Effector memory CD4-positive, alpha-beta T cell (primary cell): ENCODE results near the gene GSDME.

Experiments used
- DNase-seq, 3 donors: peaks; one replicate each; pipeline ENCODE4 v3.0.0-alpha.2; 2020
- H3K27ac ChIP-seq: 2 replicates; pipeline ENCODE4 v1.7.0; 2013; ENCODE audit warnings: mild to moderate bottlenecking, low read length, moderate library complexity; ENCODE audit not compliant: insufficient read depth, poor library complexity, severe bottlenecking
- H3K27me3 ChIP-seq: replicated peaks from 2 replicates; pipeline ENCODE4 v1.7.0; 2013; ENCODE audit warnings: mild to moderate bottlenecking, low read length; ENCODE audit not compliant: insufficient read depth, control insufficient read depth, poor library complexity, severe bottlenecking
- H3K36me3 ChIP-seq: 2 replicates; pipeline ENCODE4 v1.7.0; 2013; ENCODE audit warnings: mild to moderate bottlenecking, low read length, moderate library complexity; ENCODE audit not compliant: control insufficient read depth, insufficient read depth
- H3K4me1 ChIP-seq: 2 replicates; pipeline ENCODE4 v1.7.0; 2013; ENCODE audit warnings: low read length, mild to moderate bottlenecking; ENCODE audit not compliant: control insufficient read depth, insufficient read depth, poor library complexity, severe bottlenecking
- H3K4me3 ChIP-seq: 2 replicates; pipeline ENCODE4 v1.7.0; 2013; ENCODE audit warnings: low read length, low read depth, mild to moderate bottlenecking; ENCODE audit not compliant: insufficient read depth, poor library complexity, severe bottlenecking
- H3K9me3 ChIP-seq: 2 replicates; pipeline ENCODE4 v1.7.0; 2013; ENCODE audit warnings: mild to moderate bottlenecking, low read length, moderate library complexity; ENCODE audit not compliant: control insufficient read depth

Gene GSDME

GRCh38 chr7:24777806-24778205 lies 20.5 kb upstream of the GSDME start:
- Histone ChIP-seq H3K4me1 (no peaks in the 10 kb centered on the region), H3K27ac (no peak overlapping the region), H3K27me3 (no peaks in the 10 kb centered on the region), H3K9me3 (no peaks in the 10 kb centered on the region), H3K36me3 (no peaks in the 10 kb centered on the region), H3K4me3 (no peak overlapping the region)
- DNase-seq = no peak

GRCh38 chr7:24773646-24774045 lies 16.4 kb upstream of the GSDME start:
- H3K4me1 ChIP-seq = no peaks in the 10 kb centered on the region
- H3K27me3 ChIP-seq = no peaks in the 10 kb centered on the region
- H3K9me3 ChIP-seq = no peaks in the 10 kb centered on the region
- H3K4me3 ChIP-seq = no peak overlapping the region
- H3K27ac ChIP-seq = no peak overlapping the region
- DNase-seq = no peak
- no peaks in the 10 kb centered on the region for H3K36me3 ChIP-seq

GRCh38 chr7:24769851-24770250 lies 12.6 kb upstream of the GSDME start:
- Histone ChIP-seq H3K4me1 (no peaks in the 10 kb centered on the region), H3K27ac (no peak overlapping the region), H3K4me3 (no peak overlapping the region), H3K9me3 (no peaks in the 10 kb centered on the region), H3K36me3 (no peaks in the 10 kb centered on the region), H3K27me3 (no peaks in the 10 kb centered on the region)
- DNase-seq = no peak

- DNase-seq = no peak
- H3K27ac ChIP-seq = no peak overlapping the region
- H3K4me3 ChIP-seq = no peak overlapping the region
- no peaks in the 10 kb centered on the region for H3K27me3 ChIP-seq
- no peaks in the 10 kb centered on the region for H3K36me3 ChIP-seq
- no peaks in the 10 kb centered on the region for H3K4me1 ChIP-seq
- H3K9me3 ChIP-seq = no peaks in the 10 kb centered on the region
Measured at GRCh38 chr7:24769014-24769830, 12.0 kb upstream of the GSDME start.

GRCh38 chr7:24767878-24768569 lies 10.8 kb upstream of the GSDME start:
- no peaks in the 10 kb centered on the region for H3K36me3 ChIP-seq
- H3K27me3 ChIP-seq = no peaks in the 10 kb centered on the region
- no peak for DNase-seq
- no peak overlapping the region for H3K27ac ChIP-seq
- H3K4me3 ChIP-seq = no peak overlapping the region
- H3K9me3 ChIP-seq = no peaks in the 10 kb centered on the region
- no peaks in the 10 kb centered on the region for H3K4me1 ChIP-seq

GRCh38 chr7:24764972-24765744 lies 7.9 kb upstream of the GSDME start:
- Histone ChIP-seq H3K27ac (no peak overlapping the region), H3K4me1 (no peaks in the 10 kb centered on the region), H3K36me3 (no peaks in the 10 kb centered on the region), H3K27me3 (no peaks in the 10 kb centered on the region), H3K4me3 (no peak overlapping the region), H3K9me3 (no peaks in the 10 kb centered on the region)
- no peak for DNase-seq

- no peaks in the 10 kb centered on the region for H3K4me1 ChIP-seq
- no peak overlapping the region for H3K27ac ChIP-seq
- H3K27me3 ChIP-seq = peaks cover 1% of the 10 kb centered on the region
- DNase-seq = no peak
- no peaks in the 10 kb centered on the region for H3K9me3 ChIP-seq
- H3K4me3 ChIP-seq = no peak overlapping the region
- no peaks in the 10 kb centered on the region for H3K36me3 ChIP-seq
Measured at GRCh38 chr7:24764011-24764410, 6.7 kb upstream of the GSDME start.

- DNase-seq = no peak
- H3K9me3 ChIP-seq = no peaks in the 10 kb centered on the region
- H3K4me3 ChIP-seq = no peak overlapping the region
- no peak overlapping the region for H3K27ac ChIP-seq
- H3K4me1 ChIP-seq = no peaks in the 10 kb centered on the region
- H3K27me3 ChIP-seq = peaks cover 6% of the 10 kb centered on the region
- no peaks in the 10 kb centered on the region for H3K36me3 ChIP-seq
Measured at GRCh38 chr7:24763303-24763901, 6.1 kb upstream of the GSDME start.

- H3K9me3 ChIP-seq = no peaks in the 10 kb centered on the region
- no peak for DNase-seq
- no peak overlapping the region for H3K27ac ChIP-seq
- H3K36me3 ChIP-seq = no peaks in the 10 kb centered on the region
- peaks cover 2% of the 10 kb centered on the region for H3K4me1 ChIP-seq
- H3K4me3 ChIP-seq = no peak overlapping the region
- peaks cover 12% of the 10 kb centered on the region for H3K27me3 ChIP-seq
Measured at GRCh38 chr7:24762771-24763170, 5.5 kb upstream of the GSDME start.
